ENCODE results near the gene EIF2D. TPM values are rescaled to one million over a fixed set of nuclear protein-coding genes. Genes with fewer than 3 reads are reported as not detected.

EIF2D gene
- total and polyA plus RNA-seq, 2 of the 8 experiments (the other 6 are each of a cell fraction or from before 2014, with no cell fraction given), result 36.1 to 37.1 TPM

- no peaks in the 10 kb centered on the region for H3K36me3 ChIP-seq (ENCODE audit: control insufficient read depth in 2 of 4, insufficient read depth in 4 of 4, low read length in 3 of 4)
- H2BK15ac ChIP-seq (ENCODE audit: low read length), result no peak overlapping the region
- H4K5ac ChIP-seq (ENCODE audit: insufficient read length, low read depth, low read length), result no peak overlapping the region
- H3K4me2 ChIP-seq (ENCODE audit: insufficient read depth in 1 of 2, low read depth in 2 of 2, low read length in 2 of 2), result no peak overlapping the region
- H3K4me1 ChIP-seq (replicated peaks in 1 of 4; ENCODE audit: control insufficient read depth in 3 of 4, insufficient read depth in 4 of 4, low read length in 3 of 4), result peaks cover 1 to 5% (median 2%) of the 10 kb centered on the region in 4 experiments; a peak in 4 of 7 replicates
- no peak overlapping the region for H2BK120ac ChIP-seq (replicated peaks; ENCODE audit: low read depth, low read length)
- ChIA-PET CTCF (ENCODE audit: partially characterized antibody) (interaction anchor here (0.9 to 6.5 kb wide), 10 partner anchors 10 to 90 kb away, joined by 3 to 38 read pairs (median 8); no protein-coding TSS in a partner anchor), POLR2A (ENCODE audit: partially characterized antibody) (interaction anchor here (1.0 to 1.7 kb wide), 2 partner anchors 14 to 19 kb away, joined by 3 read pairs; no protein-coding TSS in a partner anchor)
- H2AK5ac ChIP-seq (ENCODE audit: low read depth, low read length), result no peak overlapping the region
- no peak overlapping the region for H3K23ac ChIP-seq (ENCODE audit: insufficient read length)
- H3K27ac ChIP-seq (ENCODE audit: low read depth, low read length), result no peak overlapping the region
- no peaks in the 10 kb centered on the region for H3K79me2 ChIP-seq (ENCODE audit: control insufficient read depth in 1 of 2, insufficient read depth in 2 of 2, low read length in 2 of 2)
- H2BK20ac ChIP-seq (ENCODE audit: low read length), result no peak overlapping the region
- H3K9me3 ChIP-seq (ENCODE audit: insufficient read depth in 2 of 2, low read depth in 1 of 2, low read length in 1 of 2), result no peaks in the 10 kb centered on the region
- no peak overlapping the region for H3K4me3 ChIP-seq (ENCODE audit: extremely low read depth in 1 of 4, insufficient read depth in 2 of 4, low read depth in 3 of 4, low read length in 4 of 4)
- no peaks in the 10 kb centered on the region for H3K27me3 ChIP-seq (replicated peaks in 1 of 4; ENCODE audit: control insufficient read depth in 3 of 4, extremely low read depth in 1 of 4, insufficient read depth in 3 of 4, low read length in 3 of 4)
- no peak overlapping the region for H2BK5ac ChIP-seq (ENCODE audit: low read depth, low read length)
- 79% methylated on average over 3 of the region's 4 CpGs; no CpG with 5 or more reads in 1 of the 2 experiments for WGBS, 2 experiments (ENCODE audit: extremely low coverage in 1 of 2, insufficient coverage in 1 of 2, insufficient read length in 1 of 2, insufficient replicate concordance in 2 of 2, low coverage in 1 of 2, low lambda C conversion rate in 2 of 2, missing lambda C conversion rate in 1 of 2)
- H3K18ac ChIP-seq (ENCODE audit: extremely low read depth, low read length), result no peak overlapping the region
- H3K4ac ChIP-seq (replicated peaks; ENCODE audit: insufficient read length, low read depth, low read length), result no peak overlapping the region
- no peak overlapping the region for H4K8ac ChIP-seq (ENCODE audit: extremely low read depth, insufficient read depth, low read length)
- H4K20me1 ChIP-seq (replicated peaks in 1 of 2; ENCODE audit: control insufficient read depth in 1 of 2, insufficient read depth in 2 of 2, low read length in 2 of 2), result no peaks in the 10 kb centered on the region
- FAIRE-seq (no peak), DNase-seq (ENCODE audit: low read depth in 1 of 2, low spot score in 2 of 2) (no peak)
- no peak overlapping the region for H2BK12ac ChIP-seq (ENCODE audit: low read depth, low read length)
- no peaks in the 10 kb centered on the region for H3K79me1 ChIP-seq (ENCODE audit: low read depth, low read length)
- H3K56ac ChIP-seq (replicated peaks; ENCODE audit: insufficient read length, low read depth, low read length), result no peak overlapping the region
- H2AFZ ChIP-seq (ENCODE audit: low read length), result no peak overlapping the region
- H4K91ac ChIP-seq (replicated peaks; ENCODE audit: insufficient read length, low read length), result no peak overlapping the region
- no peaks in the 10 kb centered on the region for H3K23me2 ChIP-seq (ENCODE audit: low read depth, low read length)
- H3K14ac ChIP-seq (ENCODE audit: insufficient read length), result no peak overlapping the region
- H3K9ac ChIP-seq (replicated peaks in 1 of 4; ENCODE audit: extremely low read depth in 1 of 4, low read depth in 3 of 4, low read length in 3 of 4), result no peak overlapping the region
- no peak for TF ChIP-seq SIX5 (IDR thresholded peaks at IDR 0.05; ENCODE audit: low read depth, low read length)
- no peak for TF ChIP-seq HDAC6 (IDR thresholded peaks at IDR 0.05; ENCODE audit: low read depth, low read length)
- no peak for TF ChIP-seq USF2 (IDR thresholded peaks at IDR 0.05; ENCODE audit: low read length)
- TF ChIP-seq JUN (IDR thresholded peaks at IDR 0.05; ENCODE audit: low read depth, low read length), result no peak
- no peak for TF ChIP-seq SP1 (IDR thresholded peaks at IDR 0.05; ENCODE audit: low read depth, low read length)
Observed at GRCh38 chr1:206566999-206567398, 45.3 kb downstream of the EIF2D start.

All from H1 (cell line).